HG03575 (cell line): ENCODE data around the gene ARID3A.

Experiments
- ATAC-seq: cut with Tn5 transposase; IDR thresholded peaks from one replicate; pipeline ENCODE4 v1.9.1; 2021; ENCODE audit not compliant: unreplicated experiment, insufficient number of reproducible peaks, low FRiP score; ENCODE audit errors: extremely low read depth

The ARID3A gene

DNA sequence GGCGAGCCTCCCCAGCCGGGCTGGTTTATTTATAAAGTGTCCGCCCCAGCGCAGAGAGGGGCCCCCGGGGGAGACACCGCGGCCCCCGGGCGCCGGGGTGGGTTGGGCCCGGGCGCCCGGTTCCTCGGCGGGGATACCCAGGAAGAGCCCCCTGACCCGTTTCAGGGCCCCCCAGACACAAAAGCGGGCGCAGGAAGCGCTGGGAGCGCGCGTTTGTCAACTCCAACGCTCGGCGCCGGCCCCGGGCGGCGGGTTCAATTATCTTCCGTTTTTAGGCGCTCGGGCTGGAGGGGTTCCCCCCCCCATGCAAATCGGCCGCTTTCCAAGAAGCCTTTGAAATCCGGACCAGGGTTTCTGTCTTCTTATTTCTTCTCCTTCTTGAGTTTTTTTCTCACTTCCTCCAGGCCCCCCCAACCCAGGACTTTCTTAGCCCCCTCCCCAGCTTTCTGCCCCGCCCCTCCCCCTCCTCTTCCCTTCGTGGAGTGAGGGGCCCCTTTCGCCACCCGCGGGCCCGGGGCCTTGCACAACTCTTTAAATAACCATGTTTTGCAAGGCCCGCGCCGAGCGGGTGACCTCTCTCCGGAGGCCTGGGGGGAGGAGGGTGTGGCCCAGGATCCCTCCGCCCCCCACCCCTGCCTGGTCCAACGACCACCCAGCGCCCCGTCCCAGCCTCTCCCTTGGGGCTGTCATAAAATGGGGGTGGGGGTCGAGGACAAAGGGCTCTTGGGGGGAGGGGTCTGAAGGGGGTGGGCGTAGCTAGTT, 935 bp downstream of the ARID3A start:
- ATAC-seq = no peak

DNA sequence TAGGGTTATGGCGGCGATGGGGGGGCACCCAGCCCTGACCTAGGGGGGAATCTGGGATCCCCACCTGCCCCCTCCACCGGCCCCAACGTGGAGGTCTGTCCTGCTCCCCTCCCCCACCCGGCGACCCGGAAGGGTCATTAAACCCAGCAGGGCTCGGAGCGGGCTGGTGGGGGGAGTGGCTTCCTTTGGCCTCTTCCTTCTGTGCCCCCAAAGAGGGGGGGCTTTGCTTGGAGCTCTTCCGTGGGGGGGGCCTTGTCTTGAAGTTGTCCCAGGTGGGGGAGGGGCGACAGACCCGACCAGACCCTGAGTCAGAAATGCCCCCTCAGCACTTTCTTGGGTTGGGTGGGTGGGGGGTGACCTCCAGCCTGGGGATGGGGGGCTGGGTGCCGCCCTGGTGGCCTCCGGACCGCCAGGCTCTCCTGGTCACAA, 1.5 kb downstream of the ARID3A start:
- ATAC-seq = no peak

DNA sequence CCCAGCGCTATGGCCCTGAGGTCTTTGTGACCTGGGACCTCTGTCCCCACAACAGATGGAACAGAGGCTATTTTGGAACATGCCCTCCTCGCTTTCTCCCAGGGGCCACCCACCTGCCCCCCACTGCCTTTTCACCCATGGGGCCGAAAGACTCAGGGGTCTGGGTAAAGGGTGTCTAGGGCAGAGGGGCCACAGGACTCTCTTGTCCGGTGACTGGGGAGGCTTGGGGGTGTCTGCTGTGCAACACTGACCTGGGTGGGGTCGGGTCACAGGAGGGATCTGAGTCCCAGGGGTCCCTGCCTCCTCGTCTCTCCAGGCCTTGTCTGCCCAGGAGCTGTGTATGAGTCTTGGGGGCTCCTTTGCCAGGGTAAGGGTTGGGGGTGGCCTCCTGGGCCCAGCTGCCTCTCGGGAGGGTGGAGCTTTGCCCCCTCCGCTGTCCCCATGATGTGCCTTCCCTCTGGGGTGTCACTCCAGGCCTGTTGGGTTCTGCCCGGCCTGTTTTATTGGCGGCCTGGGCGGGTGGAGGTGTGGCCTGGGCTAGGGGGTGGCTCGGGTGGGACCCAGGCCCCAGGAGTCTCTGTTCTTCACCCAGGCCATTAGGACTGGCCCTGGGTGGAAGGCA, 2.1 kb downstream of the ARID3A start:
- ATAC-seq = no peak

DNA sequence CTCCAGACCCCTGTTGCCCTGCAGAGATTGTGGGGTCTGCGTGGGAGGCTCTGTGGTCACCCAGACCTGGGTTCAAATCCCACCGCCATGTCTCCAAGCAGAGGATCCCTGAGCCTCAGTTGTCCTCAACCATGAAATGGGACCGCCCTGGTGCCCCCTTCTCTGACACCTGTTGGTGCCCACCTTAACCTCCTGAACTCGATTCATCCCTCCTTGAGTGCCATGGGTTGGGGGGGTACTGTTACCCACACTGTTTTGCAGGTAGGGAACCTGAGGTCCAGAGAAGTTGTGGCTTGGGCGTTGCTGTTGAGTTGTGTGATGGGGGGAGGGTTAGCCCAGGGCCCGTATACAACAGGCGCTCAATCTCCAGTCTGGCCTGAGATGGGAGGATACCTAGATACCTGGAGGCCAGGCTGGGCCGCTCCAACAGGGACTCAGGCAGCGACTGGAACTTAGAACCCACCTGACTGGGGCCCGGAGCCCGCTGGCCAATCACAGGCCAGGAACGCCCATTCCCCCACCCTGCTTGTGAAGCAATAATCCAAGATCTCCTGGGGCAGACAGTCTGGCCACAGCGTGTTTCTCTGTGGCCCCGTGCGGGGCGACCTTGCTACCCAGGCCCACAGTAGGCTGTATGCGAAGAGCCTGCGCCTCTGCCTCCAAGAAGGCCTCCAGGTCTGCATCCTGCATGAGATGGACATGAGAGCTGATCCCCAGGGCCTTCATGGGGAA, 2.8 kb downstream of the ARID3A start:
- no peak for ATAC-seq

DNA sequence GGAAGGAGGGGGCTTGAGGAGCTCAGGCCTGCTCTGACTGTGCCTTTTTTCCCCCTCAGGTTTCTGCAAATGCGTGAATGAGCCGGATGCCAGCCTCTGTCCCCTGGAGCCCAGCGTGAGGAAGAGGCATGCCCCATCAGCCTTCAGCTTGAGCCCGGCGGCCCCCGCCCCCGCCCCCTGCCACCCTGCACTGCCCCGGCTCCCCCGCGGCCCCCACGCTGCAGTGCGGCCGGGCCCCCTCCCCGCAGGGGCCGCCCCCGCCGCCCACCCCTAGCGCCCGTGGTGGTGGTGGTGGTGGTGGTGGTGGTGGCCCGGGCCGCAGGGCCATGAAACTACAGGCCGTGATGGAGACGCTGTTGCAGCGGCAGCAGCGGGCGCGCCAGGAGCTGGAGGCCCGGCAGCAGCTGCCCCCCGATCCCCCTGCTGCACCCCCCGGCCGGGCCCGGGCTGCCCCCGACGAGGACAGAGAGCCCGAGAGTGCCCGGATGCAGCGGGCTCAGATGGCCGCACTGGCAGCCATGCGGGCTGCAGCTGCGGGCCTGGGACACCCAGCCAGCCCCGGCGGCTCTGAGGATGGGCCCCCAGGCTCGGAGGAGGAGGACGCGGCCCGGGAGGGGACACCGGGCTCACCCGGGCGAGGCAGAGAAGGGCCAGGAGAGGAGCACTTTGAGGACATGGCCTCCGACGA, 3.5 kb downstream of the ARID3A start:
- no peak for ATAC-seq

DNA sequence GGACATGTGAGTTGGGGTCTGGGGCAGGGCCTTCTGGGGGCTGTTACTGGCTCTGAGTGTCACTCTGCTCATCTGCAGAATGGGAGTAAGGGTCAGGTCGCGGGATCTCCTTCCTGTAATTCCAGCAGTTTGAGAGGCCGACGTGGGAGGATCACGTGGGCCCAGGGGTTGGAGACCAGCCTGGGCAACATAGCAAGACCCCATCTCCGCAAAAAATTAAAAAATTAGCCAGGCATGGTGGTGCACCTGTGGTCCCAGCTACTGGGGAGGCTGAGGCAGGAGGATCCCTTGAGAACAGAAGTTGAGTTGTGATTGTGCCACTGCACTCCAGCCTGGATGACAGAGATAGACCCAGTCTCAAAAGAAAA, 4.0 kb downstream of the ARID3A start:
- no peak for ATAC-seq

DNA sequence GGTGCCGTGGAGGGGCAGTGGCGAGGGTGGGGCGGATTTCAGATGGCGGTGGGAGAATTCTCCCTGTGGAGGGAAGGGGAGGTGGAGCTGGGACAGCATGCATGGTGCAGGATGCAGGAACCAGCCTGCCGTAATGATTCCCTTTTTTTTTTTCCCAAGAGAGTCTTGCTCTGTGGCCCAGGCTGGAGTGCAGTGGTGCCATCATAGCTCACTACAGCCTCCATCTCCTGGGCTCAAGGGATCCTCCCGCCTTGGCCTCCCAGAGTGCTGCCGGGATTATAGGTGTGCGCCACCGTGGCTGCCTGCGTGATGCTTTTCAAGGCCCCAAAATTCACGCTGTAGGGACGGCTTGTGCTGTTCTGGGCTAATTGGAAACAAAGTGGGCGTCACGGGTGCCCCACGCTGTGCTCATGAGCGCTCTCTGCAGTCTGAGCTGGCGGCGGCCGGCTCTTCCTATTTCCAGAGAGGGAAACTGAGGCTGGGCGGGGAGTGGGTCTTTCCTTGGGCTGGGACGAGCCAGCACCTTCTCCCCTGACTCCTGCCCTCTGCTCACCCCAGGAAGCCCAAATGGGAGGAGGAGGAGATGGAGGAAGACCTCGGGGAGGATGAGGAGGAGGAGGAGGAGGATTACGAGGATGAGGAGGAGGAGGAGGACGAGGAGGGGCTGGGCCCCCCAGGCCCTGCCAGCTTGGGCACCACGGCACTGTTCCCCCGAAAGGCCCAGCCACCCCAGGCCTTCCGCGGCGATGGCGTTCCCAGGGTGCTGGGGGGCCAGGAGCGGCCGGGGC, 6.2 kb downstream of the ARID3A start:
- no peak for ATAC-seq

DNA sequence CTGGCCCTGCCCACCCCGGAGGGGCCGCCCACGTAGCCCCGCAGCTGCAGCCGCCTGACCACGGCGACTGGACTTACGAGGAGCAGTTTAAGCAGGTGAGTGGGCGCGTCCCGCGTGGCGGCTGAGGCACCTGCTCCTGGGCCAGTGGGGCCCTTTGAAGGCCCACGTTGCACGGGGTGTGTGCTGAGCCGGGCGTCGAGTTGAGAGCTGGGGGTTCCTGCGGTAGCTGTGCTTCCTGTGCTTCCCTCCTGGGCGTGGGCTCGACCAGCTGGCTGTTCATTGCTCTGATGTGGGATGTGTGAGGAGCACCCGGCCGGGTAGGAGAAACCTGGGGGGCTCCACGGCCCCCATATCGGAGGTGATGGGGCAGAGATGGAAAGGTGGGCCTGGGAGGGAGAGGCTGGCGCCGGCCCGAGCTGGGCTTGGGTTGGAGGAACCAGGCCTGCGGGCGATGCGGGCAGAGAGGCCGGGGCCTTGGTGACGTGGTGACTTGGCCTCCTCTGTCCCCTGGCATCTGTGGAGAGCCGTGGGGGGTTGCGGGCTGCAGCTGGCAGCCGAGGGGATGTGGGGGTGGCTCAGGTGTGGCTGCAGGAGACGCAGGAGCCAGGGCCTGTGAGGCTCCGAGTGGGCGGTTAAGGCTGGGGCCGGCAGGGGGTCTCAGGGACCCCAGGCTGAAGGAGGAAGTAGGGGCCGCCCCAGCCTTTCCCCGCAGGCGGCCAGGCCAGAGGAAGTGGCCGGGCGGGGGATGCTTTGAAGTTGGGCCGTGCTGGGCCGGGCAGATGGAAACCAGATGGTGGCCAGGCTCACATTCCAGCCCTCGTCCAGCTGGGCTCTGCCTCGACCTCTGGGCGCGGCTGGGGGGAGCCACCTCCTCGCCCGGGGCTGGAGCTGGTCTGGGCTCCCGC, 7.1 kb downstream of the ARID3A start:
- ATAC-seq = no peak

DNA sequence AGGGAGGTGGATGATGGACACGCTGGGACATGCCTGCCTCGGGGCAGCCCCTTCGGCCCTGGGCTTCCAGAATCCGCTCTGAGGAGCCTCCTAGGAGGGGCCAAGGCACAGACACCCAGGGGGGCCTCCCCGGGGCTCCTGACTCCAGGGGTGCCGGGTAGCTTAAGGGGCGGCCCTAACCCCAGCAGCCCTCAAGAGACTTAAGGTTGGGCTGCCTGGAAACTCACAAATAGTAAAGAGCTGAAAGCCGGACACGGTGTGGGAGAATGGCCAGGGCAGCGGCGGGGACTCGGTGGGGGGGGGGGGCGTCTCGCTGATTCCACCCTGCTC, 7.7 kb downstream of the ARID3A start:
- ATAC-seq = no peak

DNA sequence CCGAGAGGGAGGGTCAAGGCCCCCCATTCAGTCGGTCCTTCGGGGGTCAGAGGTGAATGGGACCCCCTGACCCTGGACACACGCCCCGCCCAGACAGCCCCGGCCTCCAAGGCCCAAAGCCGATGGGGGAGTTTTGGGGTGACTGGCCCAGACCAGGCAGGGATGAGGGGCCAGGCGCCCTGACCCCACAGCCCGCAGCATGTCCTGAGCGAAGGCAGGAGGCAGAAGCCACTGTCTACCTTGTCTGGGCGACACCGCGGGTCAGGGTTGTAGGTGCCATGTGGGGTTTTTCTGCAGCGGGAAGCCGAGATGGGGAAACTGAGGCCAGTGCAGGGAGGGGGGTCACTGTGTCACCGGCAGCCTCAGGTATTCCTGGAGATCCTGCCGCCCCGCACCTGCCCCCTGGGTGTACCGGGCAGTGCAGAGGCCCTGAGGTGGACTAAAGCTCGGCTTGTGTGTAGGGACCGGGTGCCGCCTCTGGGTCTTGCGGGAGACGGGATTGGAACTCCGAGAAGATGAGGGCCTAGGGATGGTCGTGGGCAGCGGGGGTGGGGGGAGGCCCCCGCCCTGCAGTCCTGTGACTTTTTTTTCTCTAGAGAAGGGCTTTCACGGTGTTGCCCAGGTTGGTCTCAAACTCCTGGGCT, 8.5 kb downstream of the ARID3A start:
- ATAC-seq = no peak

DNA sequence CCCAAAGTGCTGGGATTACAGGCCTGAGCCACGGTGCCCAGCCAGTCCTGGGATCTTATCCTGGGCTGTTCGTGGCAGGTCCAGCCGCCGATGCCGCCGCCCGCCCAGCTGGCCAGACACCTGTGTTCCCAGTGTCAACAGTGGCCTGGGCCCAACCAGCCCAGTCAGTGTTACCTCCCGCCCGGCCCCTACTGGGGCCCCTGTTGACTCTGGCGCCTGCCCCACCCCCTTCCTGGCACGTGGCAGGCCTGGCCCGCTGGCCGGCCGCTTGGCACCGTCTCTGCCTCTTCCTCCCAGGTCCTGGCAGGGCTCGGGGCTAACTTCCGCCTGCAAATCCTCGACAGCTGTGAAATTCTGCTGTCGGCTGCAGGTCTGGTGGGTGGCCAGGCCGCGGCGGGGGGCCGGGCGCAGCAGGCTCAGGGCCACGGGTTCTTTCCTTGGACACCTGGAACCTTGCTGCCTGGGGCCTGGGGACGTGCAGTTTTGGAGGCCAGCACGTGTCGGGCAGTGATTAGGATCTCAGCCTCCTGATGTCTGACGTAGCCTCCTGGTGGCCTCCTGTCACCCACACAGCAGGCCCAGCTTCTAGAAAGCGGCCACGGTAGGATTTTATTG, 9.1 kb downstream of the ARID3A start:
- no peak for ATAC-seq

DNA sequence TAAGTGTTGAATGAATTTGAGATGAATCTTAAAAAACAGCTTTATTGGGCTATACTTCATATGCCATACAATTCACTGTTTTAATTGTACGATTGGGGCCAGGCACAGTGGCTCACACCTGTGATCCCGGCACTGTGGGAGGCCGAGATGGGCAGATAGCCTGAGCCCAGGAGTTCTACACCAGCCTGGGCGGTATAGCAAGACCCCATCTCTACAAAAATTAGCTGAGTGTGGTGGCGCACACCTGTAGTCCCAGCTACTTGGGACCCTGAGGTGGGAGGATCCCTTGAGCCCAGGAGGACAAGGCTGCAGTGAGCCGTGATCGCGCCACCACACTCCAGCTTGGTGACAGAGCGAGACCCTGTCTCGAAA, 10.3 kb downstream of the ARID3A start:
- no peak for ATAC-seq

DNA sequence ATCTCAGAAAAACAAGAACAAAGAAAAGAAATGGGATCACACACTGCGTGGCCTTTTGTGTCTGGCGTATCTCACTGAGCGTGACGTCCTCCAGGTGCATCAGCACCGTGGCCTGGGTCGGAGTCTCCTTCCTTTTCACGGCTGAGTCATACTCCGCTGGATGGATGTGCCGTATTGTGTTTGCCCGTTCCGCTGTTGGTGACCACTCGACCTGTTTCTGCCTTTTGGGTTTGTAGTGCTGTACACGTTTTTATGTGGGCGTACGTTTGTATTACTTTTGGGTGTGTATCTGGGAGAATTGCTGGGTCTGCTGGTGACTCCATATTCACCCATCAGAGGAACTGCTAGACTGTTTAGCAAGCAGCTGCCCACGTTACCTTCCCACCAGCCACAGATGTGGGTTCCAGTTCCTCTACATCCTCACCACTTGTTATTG, 11.4 kb downstream of the ARID3A start:
- ATAC-seq = no peak

DNA sequence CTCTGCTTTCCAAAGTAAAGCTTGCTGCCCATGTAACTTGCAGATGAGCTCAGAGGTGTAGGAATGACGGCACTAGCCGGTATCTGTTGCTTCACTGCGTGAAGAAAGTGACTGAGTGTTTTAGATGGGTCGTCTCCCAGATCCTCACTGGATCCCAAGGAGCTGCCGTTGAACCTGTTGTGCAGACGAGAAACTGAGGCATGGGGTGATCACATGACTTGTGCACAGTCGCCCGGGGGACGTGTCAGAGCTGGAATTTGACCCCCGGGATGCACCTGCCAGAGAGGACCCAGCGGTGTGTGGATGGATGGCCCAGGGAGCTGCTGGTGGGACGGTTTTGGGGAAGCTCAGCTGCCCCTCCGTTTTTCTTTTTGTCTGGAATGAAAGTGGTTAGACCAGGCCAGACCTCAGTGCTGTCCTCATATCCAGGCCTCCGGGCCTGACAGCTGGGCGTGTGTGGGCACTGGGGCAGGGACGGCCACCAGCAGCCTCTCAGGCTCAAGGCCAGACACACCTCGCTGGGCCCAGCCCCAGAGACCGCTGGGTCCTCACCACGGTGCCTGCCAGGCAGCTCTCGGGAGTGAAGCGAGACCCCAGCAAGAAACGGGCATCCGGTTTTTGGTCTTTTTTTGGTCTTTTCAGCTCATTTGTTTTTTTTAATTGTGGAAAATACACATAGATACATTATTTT, 12.5 kb downstream of the ARID3A start:
- ATAC-seq = no peak

DNA sequence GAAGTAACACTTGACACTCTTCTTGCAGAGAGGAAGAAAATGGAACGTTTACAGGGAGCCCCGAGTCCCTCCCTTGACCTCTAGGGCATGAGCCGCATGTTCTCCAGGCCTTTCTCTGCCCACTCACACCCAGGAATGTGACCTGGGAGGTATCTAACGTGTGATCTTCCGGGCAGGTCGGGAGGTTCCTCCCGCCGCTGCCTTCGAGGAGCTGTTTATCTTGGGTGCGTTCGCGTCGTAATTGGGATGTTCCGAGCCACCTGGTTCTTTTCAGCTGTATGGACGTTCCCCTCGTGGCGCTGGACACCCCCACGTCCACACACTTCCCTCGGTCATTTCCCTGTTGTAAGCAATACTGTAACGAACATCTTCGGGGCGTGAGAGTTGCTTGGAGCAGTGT, 13.6 kb downstream of the ARID3A start:
- ATAC-seq = no peak

DNA sequence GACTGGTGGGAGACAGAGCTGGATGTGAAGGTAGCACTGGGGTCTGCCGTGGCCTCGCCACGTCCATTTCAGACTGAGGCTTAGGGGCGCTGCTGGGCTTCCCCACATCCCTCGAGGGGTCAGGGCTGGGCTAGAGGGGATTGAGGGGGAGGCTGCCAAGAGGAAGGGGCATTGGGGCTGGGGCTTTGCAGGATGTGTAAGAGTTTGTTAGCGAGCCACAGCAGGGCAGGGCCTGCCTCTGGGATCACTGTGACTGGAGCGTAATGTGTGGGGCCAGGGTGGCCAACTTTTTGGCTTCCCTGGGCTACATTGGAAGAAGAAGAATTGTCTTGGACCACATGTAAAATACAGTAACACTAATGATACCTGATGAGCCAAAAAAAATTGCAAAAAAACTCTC, 14.1 kb downstream of the ARID3A start:
- no peak for ATAC-seq
